GM12872 (cell line): ENCODE measurements around the gene CRYM.

Source experiments
- CTCF ChIP-seq: IDR thresholded peaks from 3 replicates; pipeline ENCODE4 v1.5.1; 2011; ENCODE audit warnings: low read depth, mild to moderate bottlenecking, low read length, moderate library complexity; ENCODE audit not compliant: insufficient read depth

Gene CRYM

GRCh38 chr16:21268236-21268635 is 9.9 kb downstream of the CRYM start:
- no peak for TF ChIP-seq CTCF

DNA sequence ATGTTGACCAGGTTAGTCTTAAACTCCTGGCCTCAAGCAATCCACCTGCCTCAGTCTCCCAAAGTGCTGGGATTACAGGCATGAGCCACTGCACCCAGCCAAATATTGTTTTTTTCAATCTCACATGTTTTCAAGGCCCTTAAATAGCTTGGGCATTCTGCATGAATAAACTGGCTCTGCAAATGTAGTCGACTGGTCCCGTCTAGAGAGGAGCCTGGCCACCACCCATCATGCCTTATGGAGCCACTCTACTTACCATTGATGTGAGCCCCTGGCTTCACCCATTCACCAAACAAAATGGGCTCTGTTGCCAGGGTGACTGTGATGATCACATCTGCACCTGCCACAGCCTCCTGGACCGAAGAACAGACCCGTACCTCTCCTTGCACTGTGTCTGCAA is 10.8 kb downstream of the CRYM start:
- TF ChIP-seq CTCF, result no peak

- TF ChIP-seq CTCF, result no peak
Observed at GRCh38 chr16:21265104-21265837, 12.8 kb downstream of the CRYM start.

DNA sequence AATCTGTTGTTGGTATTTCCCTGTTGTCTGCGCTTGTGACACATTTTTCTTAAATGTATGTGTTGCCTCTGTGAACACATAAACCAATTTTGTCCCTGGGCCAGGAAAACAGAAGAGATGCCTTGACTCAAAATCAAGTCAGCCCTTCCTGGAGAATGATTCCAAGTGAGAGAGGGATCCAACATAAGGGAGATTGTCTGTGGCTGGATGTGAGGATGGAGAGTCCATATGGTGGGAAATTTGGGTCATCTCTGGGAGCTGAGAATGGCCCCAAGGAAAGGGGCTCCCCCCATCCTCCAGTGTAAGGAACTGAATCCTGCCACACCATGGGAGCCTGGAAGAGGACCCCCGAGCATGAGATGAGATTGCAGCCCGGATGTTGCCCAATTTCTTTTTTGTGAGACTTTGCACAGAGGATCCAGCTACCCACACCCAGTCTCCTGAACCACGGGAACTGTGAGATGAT is 13.5 kb downstream of the CRYM start:
- no peak for TF ChIP-seq CTCF

GRCh38 chr16:21263640-21264570 is 14.2 kb downstream of the CRYM start:
- TF ChIP-seq CTCF, result no peak

DNA sequence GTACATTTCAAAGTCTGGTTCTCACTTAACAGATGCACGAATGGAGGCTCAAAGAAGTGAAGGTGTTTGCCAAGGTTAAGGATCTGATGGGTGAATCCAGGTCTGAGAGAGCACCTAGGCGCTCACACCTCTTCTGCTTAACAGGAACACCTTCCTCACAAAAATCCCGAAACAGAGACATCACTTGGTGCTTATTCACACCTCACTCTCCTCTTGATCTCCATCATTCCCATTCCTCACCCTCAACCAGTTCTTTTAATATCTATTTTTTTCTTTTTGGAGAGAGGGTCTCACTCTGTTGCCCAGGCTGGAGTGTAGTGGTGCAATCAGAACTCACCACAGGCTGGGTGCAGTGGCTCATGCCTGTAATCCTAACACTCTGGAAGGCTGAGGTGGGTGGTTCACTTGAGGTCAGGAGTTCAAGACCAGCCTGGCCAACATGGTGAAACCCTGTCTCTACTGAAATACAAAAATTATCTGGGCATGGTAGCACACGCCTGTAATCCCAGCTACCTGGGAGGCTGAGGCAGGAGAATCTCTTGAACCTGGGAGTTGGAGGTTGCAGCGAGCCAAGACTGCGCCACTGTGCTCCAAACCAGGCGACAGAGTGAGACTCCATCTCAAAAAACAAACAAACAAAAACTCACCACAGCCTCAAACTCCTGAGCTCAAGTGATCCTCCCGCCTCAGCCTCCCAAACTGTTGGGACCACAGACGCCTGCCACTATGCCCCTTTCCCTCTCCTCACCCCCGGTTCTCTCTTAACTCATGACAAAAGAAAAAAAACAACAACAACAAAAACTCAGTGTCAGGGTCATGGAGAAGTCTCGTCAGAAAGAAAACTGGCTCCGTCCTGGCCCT is 15.1 kb downstream of the CRYM start:
- no peak for TF ChIP-seq CTCF
